NCI-H526 treated with DMSO at 0.1 percent for 48 hours (cell line): Measurements from ENCODE around the gene SOX15.
A peak's percentile ranks its signal among the peaks of the same experiment; 100 is the strongest.
"Not testable (repeated sequence)": the region's sequence is repeated elsewhere in the genome, so short reads cannot be mapped to it uniquely, and the experiment has no call there.

Experiments used
- DNase-seq: peaks from one replicate; lab custom pipeline; 2025; lab: John Stamatoyannopoulos, UW

SOX15 gene

DNA sequence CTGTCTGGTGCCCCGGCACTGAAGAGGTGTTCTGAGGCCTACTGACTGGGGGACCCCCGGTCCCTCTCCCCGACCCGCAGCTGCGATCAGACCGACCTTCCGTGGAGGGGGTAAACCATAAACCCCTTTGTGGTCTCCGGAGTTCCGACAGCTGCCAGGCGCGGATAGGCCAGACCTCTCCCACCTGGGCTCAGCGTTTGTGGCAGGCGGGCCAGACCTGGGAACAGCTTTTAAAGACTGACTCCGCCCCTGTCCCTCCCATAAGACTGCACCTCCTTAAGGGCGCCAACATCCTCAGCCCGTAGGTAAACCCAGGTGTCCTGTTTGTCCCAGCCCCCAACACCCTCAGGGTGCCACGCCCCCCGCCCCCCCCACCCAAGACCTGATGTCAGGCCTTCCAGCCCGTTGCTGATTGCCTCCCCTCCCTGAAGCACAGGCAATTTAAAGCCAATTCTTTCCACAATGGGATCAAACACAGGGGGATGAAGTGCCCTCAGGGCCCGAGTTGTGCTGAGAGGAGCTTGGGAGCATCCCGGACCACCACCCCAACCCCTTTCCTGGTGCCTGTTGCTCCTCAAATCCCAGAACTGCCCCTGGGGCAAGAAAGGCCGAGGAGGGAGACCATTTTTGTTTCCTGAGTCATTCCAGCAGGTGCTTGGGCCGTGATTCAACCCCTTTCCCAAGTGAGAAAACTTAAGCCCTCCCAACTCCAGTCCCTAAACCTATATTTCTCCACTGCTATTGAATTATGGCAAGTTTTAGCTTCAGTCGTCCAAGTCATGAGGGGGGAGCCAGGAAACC, at the start of gene SOX15:
Gene SOX15 (minus strand): TSS at position 204 of the 801 bp plus-strand sequence. CDS start 418 bp downstream, outside the sequence.
- DNase-seq = no peak

DNA sequence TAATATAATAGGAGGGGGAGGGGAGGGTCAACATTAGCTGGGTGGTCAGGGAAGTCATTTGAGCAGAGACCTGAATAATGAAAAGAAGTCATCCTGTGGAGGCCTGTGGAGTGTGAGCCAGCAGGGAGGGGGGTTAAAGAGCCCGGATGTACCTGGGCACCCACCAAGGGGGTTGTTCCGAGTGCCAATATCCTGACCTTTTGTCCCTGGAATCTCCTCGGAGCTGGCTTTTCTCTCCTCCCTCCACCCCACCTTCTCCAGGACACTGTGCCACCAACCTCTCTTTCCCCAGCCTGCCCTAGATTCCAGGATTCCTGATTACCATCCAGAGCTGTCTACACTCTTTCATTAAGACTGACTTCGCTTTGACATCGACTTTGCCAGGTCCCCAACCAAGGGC, 46.3 kb upstream of the SOX15 start:
- DNase-seq = no peak

- DNase-seq = no peak
These were observed 44.5 kb upstream of the SOX15 start for GRCh38 chr17:7634384-7634783.

GRCh38 chr17:7633093-7633492, 43.2 kb upstream of the SOX15 start:
- DNase-seq = no peak

GRCh38 chr17:7632492-7632894, 42.6 kb upstream of the SOX15 start:
- no peak for DNase-seq

GRCh38 chr17:7631398-7632380, 41.8 kb upstream of the SOX15 start:
- DNase-seq = no peak

- no peak for DNase-seq
These were observed 40.2 kb upstream of the SOX15 start, which contains the start of gene SHBG for GRCh38 chr17:7629939-7630571. TSS of gene SHBG (plus strand) at chr17:7630135. CDS start at chr17:7630173, 38 bp downstream.

- DNase-seq = peak; percentile 69
These were observed 37.6 kb upstream of the SOX15 start, which contains the start of gene SAT2 for GRCh38 chr17:7627250-7628121. TSS of gene SAT2 (minus strand) at chr17:7627821. CDS start at chr17:7627635, 186 bp downstream.

DNA sequence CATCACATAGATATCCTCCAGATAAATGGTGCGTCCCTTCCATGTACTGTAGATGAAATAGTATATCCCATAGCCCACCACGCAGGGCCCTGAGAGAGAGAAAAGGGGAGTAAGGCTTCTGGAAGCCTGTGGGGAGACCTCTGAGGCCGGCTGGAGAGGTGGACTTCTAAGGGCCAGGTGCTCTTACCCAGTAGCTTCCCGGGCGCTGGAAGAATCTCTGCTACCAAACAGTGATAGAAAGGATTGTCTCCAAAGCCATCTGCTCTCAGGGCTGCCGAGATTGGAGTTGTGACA, 37.0 kb upstream of the SOX15 start:
- DNase-seq = no peak

- DNase-seq = no peak
These were observed 36.4 kb upstream of the SOX15 start for GRCh38 chr17:7626307-7626706.

- not testable (repeated sequence) for DNase-seq
These were observed 35.9 kb upstream of the SOX15 start for GRCh38 chr17:7625749-7626148.

DNA sequence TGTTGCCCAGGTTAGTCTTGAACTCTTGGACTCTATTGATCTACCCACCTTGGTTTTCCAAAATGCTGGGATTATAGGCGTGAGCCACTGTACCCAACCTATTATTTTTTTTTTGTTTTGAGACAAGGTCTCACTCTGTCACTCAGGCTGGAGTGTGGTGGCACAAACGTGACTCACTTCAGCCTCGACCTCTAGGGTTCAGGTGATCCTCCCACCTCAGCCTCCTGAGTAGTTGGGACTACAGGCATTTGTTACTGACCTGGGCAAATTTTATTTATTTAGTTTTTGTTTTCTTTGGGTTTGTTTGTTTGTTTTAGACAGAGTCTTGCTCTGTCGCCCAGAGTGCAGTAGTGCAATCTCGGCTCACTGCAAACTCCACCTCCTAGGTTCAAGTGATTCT, 33.8 kb upstream of the SOX15 start:
- DNase-seq = no peak

- no peak for DNase-seq
These were observed 30.9 kb upstream of the SOX15 start for GRCh38 chr17:7620835-7621234.

- DNase-seq = no peak
These were observed 28.7 kb upstream of the SOX15 start for GRCh38 chr17:7618608-7619007.

GRCh38 chr17:7615265-7615747, 25.4 kb upstream of the SOX15 start:
- DNase-seq = no peak

GRCh38 chr17:7614425-7615264, 24.8 kb upstream of the SOX15 start, which contains the start of gene FXR2:
TSS of gene FXR2 (minus strand) at chr17:7614897. CDS start at chr17:7614532, 365 bp downstream.
- DNase-seq = peak; percentile 99

DNA sequence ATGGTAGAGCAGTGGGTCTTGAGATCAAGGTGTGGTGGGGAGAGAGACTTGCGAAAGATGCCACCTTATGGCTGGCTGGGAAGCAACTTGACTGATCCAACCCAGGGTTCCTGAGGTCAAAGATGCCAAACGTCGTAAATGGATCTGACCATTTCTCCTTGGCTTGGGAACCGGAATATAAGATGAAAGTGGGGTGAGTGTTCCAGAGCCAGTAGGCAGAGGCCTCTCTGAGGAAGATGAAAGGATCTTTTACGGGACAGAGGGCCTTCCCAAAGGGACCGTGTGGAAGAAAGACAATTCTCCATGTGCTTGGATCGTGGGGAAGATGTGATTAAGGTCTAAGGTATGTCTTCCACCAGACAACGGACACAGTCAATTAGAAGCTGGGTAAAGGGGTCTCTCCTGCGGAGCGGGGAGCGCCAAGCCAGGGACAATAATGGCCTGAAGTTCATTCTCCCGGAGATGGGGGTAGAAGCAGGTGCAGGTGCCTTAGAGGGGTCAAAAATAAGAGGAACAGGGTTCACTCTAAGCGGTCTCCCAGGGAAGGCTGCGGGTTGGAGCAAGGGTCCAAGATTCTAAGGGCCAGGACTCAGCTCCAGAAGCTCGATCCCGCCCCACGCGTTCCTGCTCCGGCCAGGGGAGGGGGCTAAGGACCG, 24.0 kb upstream of the SOX15 start:
- DNase-seq = no peak

DNA sequence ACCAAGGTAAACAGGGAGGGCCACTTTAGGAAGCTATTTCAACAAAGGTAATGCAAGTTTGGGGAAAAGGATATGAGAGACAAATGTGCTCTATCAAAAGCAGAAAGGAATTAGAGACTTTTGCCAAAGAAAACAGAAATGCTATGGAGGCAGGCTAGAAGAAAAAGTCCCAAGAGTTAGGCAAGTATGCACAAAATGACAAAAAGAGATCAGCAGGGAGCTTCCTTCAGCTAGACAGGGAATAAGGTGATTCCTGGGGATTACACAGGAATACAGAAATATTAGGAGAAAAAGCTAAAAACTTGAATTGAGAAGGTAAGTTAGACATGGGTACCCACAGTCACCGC, 22.4 kb upstream of the SOX15 start:
- no peak for DNase-seq

GRCh38 chr17:7611635-7612293, 21.9 kb upstream of the SOX15 start:
- DNase-seq = no peak
